HepG2 (cell line): Measurements from ENCODE around the gene SPATA25. TPM values are rescaled to one million over a fixed set of nuclear protein-coding genes. Genes with fewer than 3 reads are reported as not detected.

Experiments
- ATAC-seq: fragments of 200-7000 bp; cut with Tn5 transposase; 3 replicates; pipeline ENCODE4 v1.9.1; 2020; ENCODE audit warnings: mild to moderate bottlenecking, moderate library complexity
- BruUV-seq: library from RNA; stranded (reverse); fragments of 400-500 nt; replicated peaks from 2 replicates; lab custom pipeline; 2021; lab: Mats Ljungman, UMichigan
- CTCF ChIA-PET: fragments of 300-600 bp; formaldehyde crosslinking; extraction: SDS; loops from one replicate; lab custom pipeline; 2021; ENCODE audit warnings: low total read pairs, inconsistent platforms, low intra/inter-chr PET ratio; lab: Yijun Ruan, JAX
- POLR2A ChIA-PET: fragments of 350-600 bp; sonication (Branson Sonifier 250); formaldehyde crosslinking; loops from one replicate; lab custom pipeline; 2020; ENCODE audit warnings: antibody characterized with exemption, inconsistent platforms; lab: Yijun Ruan, JAX
- DNase-seq: peaks from one replicate; pipeline ENCODE4 v3.0.0-alpha.2; 2015; ENCODE audit warnings: low spot score
- FAIRE-seq: peaks from 3 replicates; lab custom pipeline; 2011; peaks lifted over from hg19 to GRCh38; lab: Jason Lieb, UNC
- H2AFZ ChIP-seq: one replicate; pipeline ENCODE4 v1.6.1; 2011; ENCODE audit warnings: low read length, inconsistent platforms
- H3K27ac ChIP-seq: fragments of 300-600 bp; 3 replicates; pipeline ENCODE4 v1.8.0; 2011; ENCODE audit warnings: mixed run types, mild to moderate bottlenecking, mixed read lengths, low read length, inconsistent platforms; ENCODE audit not compliant: insufficient read depth; ENCODE audit errors: extremely low read length
- H3K27me3 ChIP-seq, 2 experiments: fragments of 200-600 bp in 1 of 2; 2 replicates in 1 of 2; 3 replicates in 1 of 2; pipeline versions ENCODE4 v1.6.0 to v1.8.0; 2011; ENCODE audit warnings: low read length in 2 of 2, mild to moderate bottlenecking in 2 of 2, moderate library complexity in 2 of 2, inconsistent platforms in 1 of 2; ENCODE audit not compliant: insufficient read depth in 2 of 2, control insufficient read depth in 1 of 2
- H3K36me3 ChIP-seq, 2 experiments: fragments of 200-600 bp in 1 of 2; replicated peaks in 1 of 2; 2 replicates in 1 of 2; 3 replicates in 1 of 2; pipeline versions ENCODE4 v1.5.1 to v1.8.0; 2011; ENCODE audit warnings: low read length in 2 of 2, inconsistent platforms in 1 of 2; ENCODE audit not compliant: insufficient read depth in 2 of 2, control insufficient read depth in 1 of 2
- H3K4me1 ChIP-seq: 2 replicates; pipeline ENCODE4 v1.5.1; 2012; ENCODE audit warnings: low read length, inconsistent platforms; ENCODE audit not compliant: insufficient read depth
- H3K4me2 ChIP-seq: 2 replicates; pipeline ENCODE4 v1.6.0; 2011; ENCODE audit warnings: low read depth, low read length, inconsistent platforms
- H3K4me3 ChIP-seq, 3 experiments: fragments of 200-600 bp in 1 of 3; sonication (generic), shearing (Covaris generic) in 1 of 3; replicated peaks in 1 of 3; 2 replicates each; pipeline ENCODE4 v1.5.1; 2011 to 2016; ENCODE audit warnings: low read length in 3 of 3, inconsistent platforms in 2 of 3, low read depth in 2 of 3, mild to moderate bottlenecking in 2 of 3, control low read depth in 1 of 3, mixed read lengths in 1 of 3; ENCODE audit not compliant: insufficient read depth in 1 of 3
- H3K79me2 ChIP-seq: one replicate; pipeline ENCODE4 v1.6.1; 2011; ENCODE audit warnings: low read length, inconsistent platforms; ENCODE audit not compliant: insufficient read depth
- H3K9ac ChIP-seq: 2 replicates; pipeline ENCODE4 v1.6.0; 2011; ENCODE audit warnings: mild to moderate bottlenecking, low read depth, low read length, inconsistent platforms; ENCODE audit not compliant: insufficient read depth
- H3K9me3 ChIP-seq: 2 replicates; pipeline ENCODE4 v1.5.1; 2012; ENCODE audit warnings: mild to moderate bottlenecking, low read length
- H4K20me1 ChIP-seq: 2 replicates; pipeline ENCODE4 v1.6.0; 2011; ENCODE audit warnings: inconsistent platforms, mild to moderate bottlenecking, low read length, moderate library complexity; ENCODE audit not compliant: insufficient read depth
- ARHGAP35 ChIP-seq: sonication (generic); formaldehyde crosslinking; IDR thresholded peaks from 2 replicates; pipeline ENCODE4 v1.9.0; 2022; ENCODE audit warnings: mild to moderate bottlenecking, inconsistent platforms, moderate library complexity, missing genetic modification reagents, borderline replicate concordance
- GATAD1 ChIP-seq: IDR thresholded peaks from 2 replicates; pipeline ENCODE4 v1.6.1; 2016; ENCODE audit warnings: missing genetic modification reagents, missing compliant biosample characterization
- IKZF4 ChIP-seq: sonication (generic); formaldehyde crosslinking; IDR thresholded peaks from 2 replicates; pipeline ENCODE4 v1.5.1; 2020; ENCODE audit warnings: borderline replicate concordance, mild to moderate bottlenecking, low read depth, missing genetic modification reagents; ENCODE audit errors: not compliant biosample characterization
- MNT ChIP-seq: fragments of 450-650 bp; IDR thresholded peaks from 2 replicates; pipeline ENCODE4 v1.6.1; 2016
- MTERF4 ChIP-seq: sonication (generic); formaldehyde crosslinking; IDR thresholded peaks from 2 replicates; pipeline ENCODE4 v1.8.0; 2023; ENCODE audit warnings: mild to moderate bottlenecking, missing genetic modification reagents
- MXD1 ChIP-seq: sonication (generic); formaldehyde crosslinking; IDR thresholded peaks from 2 replicates; pipeline ENCODE4 v1.4.0; 2020; ENCODE audit warnings: mild to moderate bottlenecking, missing genetic modification reagents
- NFRKB ChIP-seq: fragments of 450-650 bp; IDR thresholded peaks from 2 replicates; pipeline ENCODE4 v1.6.1; 2017
- SALL2 ChIP-seq: sonication (generic); formaldehyde crosslinking; IDR thresholded peaks from 2 replicates; pipeline ENCODE4 v1.8.1; 2023; ENCODE audit warnings: mild to moderate bottlenecking, missing genetic modification reagents, inconsistent platforms
- ZBTB42 ChIP-seq: sonication (generic); formaldehyde crosslinking; IDR thresholded peaks from 2 replicates; pipeline ENCODE4 v1.5.0; 2020; ENCODE audit warnings: mild to moderate bottlenecking, missing genetic modification reagents
- ZFP36 ChIP-seq: fragments of 150-350 bp; IDR thresholded peaks from 2 replicates; pipeline ENCODE4 v1.6.1; 2018; ENCODE audit warnings: borderline replicate concordance, low read length, low read depth; ENCODE audit not compliant: partially characterized antibody
- ZGPAT ChIP-seq: IDR thresholded peaks from 2 replicates; pipeline ENCODE4 v1.6.1; 2016; ENCODE audit warnings: mild to moderate bottlenecking
- ZMYM3 ChIP-seq: sonication (generic); formaldehyde crosslinking; IDR thresholded peaks from 2 replicates; pipeline ENCODE4 v1.5.1; 2020; ENCODE audit warnings: mild to moderate bottlenecking, missing genetic modification reagents
- ZNF18 ChIP-seq: sonication (generic); formaldehyde crosslinking; IDR thresholded peaks from 2 replicates; pipeline ENCODE4 v1.8.0; 2022; ENCODE audit warnings: mild to moderate bottlenecking, missing genetic modification reagents; ENCODE audit not compliant: insufficient replicate concordance
- ZNF446 ChIP-seq: sonication (generic); formaldehyde crosslinking; IDR thresholded peaks from 2 replicates; pipeline ENCODE4 v1.5.0; 2020; ENCODE audit warnings: mild to moderate bottlenecking, missing genetic modification reagents
- ZNF451 ChIP-seq: sonication (generic); formaldehyde crosslinking; IDR thresholded peaks from 2 replicates; pipeline ENCODE4 v1.5.0; 2020; ENCODE audit warnings: mild to moderate bottlenecking, missing genetic modification reagents
- ZNF704 ChIP-seq: sonication (generic); formaldehyde crosslinking; IDR thresholded peaks from 2 replicates; pipeline ENCODE4 v1.8.1; 2023; ENCODE audit warnings: mild to moderate bottlenecking, inconsistent platforms, moderate library complexity, missing genetic modification reagents, borderline replicate concordance
- WGBS: methylation state at CpG from one replicate; pipeline ENCODE4 v1.1.6; 2017; ENCODE audit warnings: low lambda C conversion rate; 5-methylcytosine and 5-hydroxymethylcytosine counted together
- in situ Hi-C: cut with HindIII; loops from 2 replicates; pipeline ENCODE4 v1.10.0; 2017; ENCODE audit warnings: low pct_unique_long_range_greater_than_20kb; ENCODE audit not compliant: extremely low pct_ligation_motif_present
- intact Hi-C: fragments of 100-400 bp; cut with micrococcal nuclease; formaldehyde crosslinking; loops from one replicate; pipeline ENCODE4 v1.10.0; 2022; ENCODE audit not compliant: unreplicated experiment
- polyA plus RNA-seq, 8 experiments: library from polyadenylated mRNA; depleted of rRNA in 3 of 8; stranded (reverse) in 7 of 8; unstranded in 1 of 8; fragments of >200 nt; fragmentation: Illumina TruSeq in 4 of 8; extraction: Trizol in 4 of 8; gene quantifications; 2 replicates each; pipeline versions ENCODE4 v1.2.1 to v1.2.3, GENCODE V29; 2011 to 2016; ENCODE audit warnings: low read depth in 4 of 8, missing spikeins in 1 of 8, mixed read lengths in 1 of 8; ENCODE audit not compliant: insufficient read depth in 1 of 8
- total RNA-seq, 5 experiments: library from RNA; depleted of rRNA; stranded (reverse); fragments of >200 nt; fragmentation: Illumina TruSeq; extraction: Trizol; gene quantifications; 2 replicates each; pipeline ENCODE4 v1.2.3, GENCODE V29; 2016; ENCODE audit warnings: low read depth in 1 of 5

Gene SPATA25
- total and polyA plus RNA-seq, 2 of the 13 experiments (the other 11 are each of a cell fraction or from before 2014, with no cell fraction given): 4.8 to 7.6 TPM

GRCh38 chr20:45908084-45908483 lies 20.7 kb upstream of the SPATA25 start:
- ChIA-PET CTCF (no interaction called here), POLR2A (interaction anchor here (2.7 to 8.8 kb wide), 4 partner anchors 12 to 26 kb away, joined by 58 to 164 read pairs (median 63); partner anchors contain the start of genes CTSA, NEURL2 and PCIF1)
- Histone ChIP-seq H3K79me2 (no peaks in the 10 kb centered on the region), H3K4me1 (peaks cover 70% of the 10 kb centered on the region), H3K36me3 (no peaks in the 10 kb centered on the region), H3K4me3 (no peak overlapping the region), H2AFZ (no peak overlapping the region), H3K4me2 (no peak overlapping the region), H3K9me3 (no peaks in the 10 kb centered on the region), H3K9ac (no peak overlapping the region), H4K20me1 (no peaks in the 10 kb centered on the region), H3K27ac (no peak overlapping the region), H3K27me3 (no peaks in the 10 kb centered on the region; a peak in 1 of 5 replicates)
- no peak for ATAC-seq
- no peak for FAIRE-seq
- TF ChIP-seq MTERF4 (CRISPR knock-in tag) (no peak), ZNF704 (no peak), MNT (no peak), ZMYM3 (0 out of 2 replicates have a peak, but pooled peaks have one; percentile 15), SALL2 (CRISPR knock-in tag) (no peak), ARHGAP35 (CRISPR knock-in tag) (no peak), ZNF446 (0 out of 2 replicates have a peak, but pooled peaks have one; percentile 1), NFRKB (no peak), ZGPAT (no peak), GATAD1 (CRISPR knock-in tag) (no peak), ZNF451 (no peak), ZFP36 (peak; percentile 94), ZBTB42 (CRISPR knock-in tag) (no peak), MXD1 (CRISPR knock-in tag) (no peak), IKZF4 (CRISPR knock-in tag) (no peak), ZNF18 (CRISPR knock-in tag) (no peak)
- intact Hi-C loops (loop anchor here (2.0 kb wide), 1 partner anchor 17 kb away; no protein-coding TSS in a partner anchor), in situ Hi-C loops (no loop called here)
- no peak for DNase-seq
- BruUV-seq: no TSS peak
- WGBS: 95% methylated on average over 2 of the region's 2 CpGs
